Stimulated activated CD4-positive, alpha-beta T cell treated with anti-CD3 and anti-CD28 coated beads, Interleukin-4, amount 100 ng/mL, for 4 hours (primary cell): Measurements from ENCODE around the gene SCD5.

Experiments used
- DNase-seq, 2 experiments: peaks; one replicate each; pipeline ENCODE4 v3.0.0-alpha.2; 2020

Gene SCD5

GRCh38 chr4:82718162-82718940 lies 80.2 kb downstream of the SCD5 start:
- no peak for DNase-seq

- no peak for DNase-seq
Measured at GRCh38 chr4:82715731-82716617, 82.6 kb downstream of the SCD5 start.

- no peak for DNase-seq
Measured at GRCh38 chr4:82713856-82714255, 84.7 kb downstream of the SCD5 start.

- DNase-seq: no peak
Measured at GRCh38 chr4:82712561-82712960, 86.0 kb downstream of the SCD5 start.

GRCh38 chr4:82711158-82711785 lies 87.3 kb downstream of the SCD5 start:
- DNase-seq: no peak

- no peak for DNase-seq
Measured at GRCh38 chr4:82710197-82710929, 88.2 kb downstream of the SCD5 start.

- DNase-seq: no peak
Measured at GRCh38 chr4:82708982-82709381, 89.6 kb downstream of the SCD5 start.

GRCh38 chr4:82706349-82707000 lies 92.1 kb downstream of the SCD5 start:
- DNase-seq: no peak

GRCh38 chr4:82705928-82706300 lies 92.7 kb downstream of the SCD5 start:
- DNase-seq: no peak

- DNase-seq: no peak
Measured at GRCh38 chr4:82705169-82705927, 93.2 kb downstream of the SCD5 start.

GRCh38 chr4:82704156-82704555 lies 94.4 kb downstream of the SCD5 start:
- no peak for DNase-seq

- DNase-seq: no peak
Measured at GRCh38 chr4:82698412-82698811, 100.2 kb downstream of the SCD5 start.

GRCh38 chr4:82697561-82697960 lies 101.0 kb downstream of the SCD5 start:
- no peak for DNase-seq

- no peak for DNase-seq
Measured at GRCh38 chr4:82696117-82696860, 102.3 kb downstream of the SCD5 start.

GRCh38 chr4:82694892-82695291 lies 103.7 kb downstream of the SCD5 start:
- DNase-seq: no peak

- no peak for DNase-seq
Measured at GRCh38 chr4:82694046-82694445, 104.5 kb downstream of the SCD5 start.

GRCh38 chr4:82692101-82692780 lies 106.4 kb downstream of the SCD5 start:
- no peak for DNase-seq

GRCh38 chr4:82691431-82691830 lies 107.2 kb downstream of the SCD5 start:
- no peak for DNase-seq

GRCh38 chr4:82688091-82688795 lies 110.4 kb downstream of the SCD5 start:
- no peak for DNase-seq

GRCh38 chr4:82687531-82687930 lies 111.1 kb downstream of the SCD5 start:
- DNase-seq: no peak
